GM10266 (cell line): ENCODE data around the gene UCP3.

Experiments used
- DNase-seq: peaks from one replicate; pipeline ENCODE4 v3.0.0; 2012; ENCODE audit errors: extremely low spot score
- TF ChIP-seq, protein P1 (sequence below): IDR thresholded peaks from 2 replicates; pipeline ENCODE4 v1.5.1; 2012; ENCODE audit warnings: mild to moderate bottlenecking, low read depth; ENCODE audit not compliant: control insufficient read depth, insufficient read depth; ENCODE audit errors: missing control alignments

Gene UCP3

DNA sequence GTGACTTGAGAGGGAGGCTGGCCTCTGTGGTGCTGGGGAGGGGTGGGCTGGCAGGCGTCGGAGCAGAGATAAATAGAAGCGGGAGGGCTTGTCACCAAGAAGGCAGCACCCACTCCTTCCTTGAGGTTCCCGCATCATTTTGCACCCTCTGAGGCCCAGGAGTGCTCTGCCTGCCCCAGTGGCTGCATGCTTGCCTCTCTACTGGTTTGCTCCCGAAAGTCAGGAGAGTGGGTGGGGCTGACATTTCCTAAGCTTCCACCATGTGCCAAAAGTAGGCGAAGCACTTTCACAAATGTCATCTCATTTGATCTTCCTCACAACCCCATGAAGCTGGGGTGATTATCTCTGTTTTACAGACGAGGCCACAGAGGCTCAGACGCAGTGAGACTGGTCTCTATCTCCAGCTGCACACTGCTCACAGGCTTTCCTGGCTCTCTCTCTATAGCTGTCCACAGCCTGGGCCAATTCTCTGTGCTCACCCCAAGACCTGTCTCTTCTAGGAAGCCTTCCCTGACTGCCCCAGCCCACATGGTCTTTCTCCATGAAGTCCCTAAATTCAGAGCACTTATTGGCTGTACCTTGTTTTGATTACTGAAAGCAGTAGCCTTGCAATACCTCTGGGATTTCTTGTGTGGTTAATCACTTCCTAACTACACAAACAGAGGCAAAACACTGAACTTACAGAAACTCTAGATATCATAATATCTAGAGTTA is 2.6 kb upstream of the UCP3 start:
- TF ChIP-seq, protein P1, sequence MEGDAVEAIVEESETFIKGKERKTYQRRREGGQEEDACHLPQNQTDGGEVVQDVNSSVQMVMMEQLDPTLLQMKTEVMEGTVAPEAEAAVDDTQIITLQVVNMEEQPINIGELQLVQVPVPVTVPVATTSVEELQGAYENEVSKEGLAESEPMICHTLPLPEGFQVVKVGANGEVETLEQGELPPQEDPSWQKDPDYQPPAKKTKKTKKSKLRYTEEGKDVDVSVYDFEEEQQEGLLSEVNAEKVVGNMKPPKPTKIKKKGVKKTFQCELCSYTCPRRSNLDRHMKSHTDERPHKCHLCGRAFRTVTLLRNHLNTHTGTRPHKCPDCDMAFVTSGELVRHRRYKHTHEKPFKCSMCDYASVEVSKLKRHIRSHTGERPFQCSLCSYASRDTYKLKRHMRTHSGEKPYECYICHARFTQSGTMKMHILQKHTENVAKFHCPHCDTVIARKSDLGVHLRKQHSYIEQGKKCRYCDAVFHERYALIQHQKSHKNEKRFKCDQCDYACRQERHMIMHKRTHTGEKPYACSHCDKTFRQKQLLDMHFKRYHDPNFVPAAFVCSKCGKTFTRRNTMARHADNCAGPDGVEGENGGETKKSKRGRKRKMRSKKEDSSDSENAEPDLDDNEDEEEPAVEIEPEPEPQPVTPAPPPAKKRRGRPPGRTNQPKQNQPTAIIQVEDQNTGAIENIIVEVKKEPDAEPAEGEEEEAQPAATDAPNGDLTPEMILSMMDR = no peak
- peak; percentile 67 for DNase-seq

DNA sequence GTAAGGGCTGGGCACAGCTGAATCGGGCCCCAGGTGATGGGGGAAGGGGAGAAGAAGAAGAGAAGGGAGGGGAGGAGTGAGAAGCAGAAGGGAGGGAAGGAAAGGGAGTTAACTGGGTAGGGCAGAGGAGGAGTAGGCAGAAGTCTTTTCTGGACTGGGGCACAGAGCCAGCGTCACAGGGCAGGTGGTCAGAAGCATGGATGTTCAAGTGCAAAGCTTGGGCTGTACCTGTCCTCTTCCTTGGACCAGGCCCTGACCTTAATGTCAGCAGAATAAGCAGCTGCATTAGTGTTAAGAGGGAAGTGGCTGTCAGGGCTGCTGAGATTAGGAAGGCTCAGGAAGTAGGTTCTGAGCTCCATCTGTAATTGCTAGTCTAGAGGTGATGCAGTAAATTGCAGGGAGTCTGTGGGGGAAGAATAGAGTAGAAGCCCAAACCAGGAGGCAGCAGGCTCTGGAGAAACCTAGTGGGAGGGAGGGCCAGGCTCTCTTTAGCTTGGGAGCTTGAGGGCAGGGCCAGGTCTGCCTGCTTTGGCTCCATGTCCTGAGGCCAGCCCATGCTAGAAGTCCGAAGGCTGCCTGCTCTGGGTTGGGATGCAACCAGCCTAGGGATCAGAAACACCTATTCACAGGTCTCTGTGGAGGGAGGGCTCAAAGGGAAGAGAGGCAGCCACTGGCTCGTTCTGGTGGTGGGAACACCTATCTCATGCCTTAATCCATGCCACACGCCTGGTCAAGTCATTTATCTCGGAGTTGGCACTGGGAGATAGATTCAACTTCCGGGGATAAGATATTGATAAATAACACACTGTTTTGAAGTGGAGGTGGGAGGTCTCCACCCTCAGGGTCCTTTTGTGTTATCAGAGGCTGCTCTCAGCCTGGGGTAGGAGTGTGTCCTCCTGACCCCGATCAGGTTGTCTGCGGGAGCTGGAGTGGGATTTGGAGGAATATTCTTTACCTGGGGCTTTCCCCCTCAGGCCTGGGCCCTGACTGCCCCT is 1.7 kb upstream of the UCP3 start:
- TF ChIP-seq, protein P1 = no peak
- DNase-seq = no peak

DNA sequence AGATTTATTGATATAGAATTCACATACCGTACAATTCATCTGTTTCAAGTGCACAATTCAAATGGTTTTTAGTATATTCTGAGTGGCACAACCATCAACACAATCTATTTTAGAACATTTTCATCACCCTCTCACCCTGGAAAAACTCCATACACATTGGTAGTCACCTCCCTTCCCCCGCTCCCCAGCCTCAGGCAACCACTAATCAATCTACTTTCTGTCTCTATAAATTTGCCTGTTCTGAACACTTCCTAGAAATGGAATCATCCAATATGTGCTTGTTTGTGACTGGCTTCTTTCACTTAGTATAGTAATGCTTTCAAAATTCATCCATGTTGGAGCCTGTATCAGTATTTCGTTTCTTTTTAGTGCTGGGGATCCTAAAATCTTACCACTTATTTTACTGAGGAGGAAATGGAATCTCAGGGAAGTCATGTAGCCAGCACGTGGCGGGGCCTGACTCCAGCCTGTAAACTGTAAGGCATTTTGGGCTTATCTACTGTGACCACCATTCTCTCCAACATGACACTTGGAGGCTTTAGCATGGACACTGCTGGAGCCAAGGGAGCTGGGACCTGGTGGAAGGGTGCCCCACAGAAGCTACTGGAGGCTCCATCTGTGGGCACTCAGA is 905 bp upstream of the UCP3 start:
- TF ChIP-seq, protein P1 = no peak
- DNase-seq = no peak

DNA sequence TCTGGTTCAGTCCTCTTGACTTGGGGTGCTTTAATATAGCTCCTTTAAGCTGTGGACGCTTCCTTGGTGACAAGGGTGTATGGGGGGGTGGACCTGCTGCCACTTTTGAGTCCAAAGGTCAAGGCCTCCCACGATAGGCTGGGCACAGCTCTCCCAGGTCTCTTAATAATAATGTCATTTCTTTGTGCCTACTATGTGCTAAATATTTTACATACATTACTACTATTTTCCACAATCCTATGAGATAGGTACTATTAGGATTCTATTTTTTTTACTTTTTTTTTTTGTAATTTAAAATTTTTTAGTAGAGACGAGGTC is 304 bp upstream of the UCP3 start:
- TF ChIP-seq, protein P1 = no peak
- DNase-seq = no peak

DNA sequence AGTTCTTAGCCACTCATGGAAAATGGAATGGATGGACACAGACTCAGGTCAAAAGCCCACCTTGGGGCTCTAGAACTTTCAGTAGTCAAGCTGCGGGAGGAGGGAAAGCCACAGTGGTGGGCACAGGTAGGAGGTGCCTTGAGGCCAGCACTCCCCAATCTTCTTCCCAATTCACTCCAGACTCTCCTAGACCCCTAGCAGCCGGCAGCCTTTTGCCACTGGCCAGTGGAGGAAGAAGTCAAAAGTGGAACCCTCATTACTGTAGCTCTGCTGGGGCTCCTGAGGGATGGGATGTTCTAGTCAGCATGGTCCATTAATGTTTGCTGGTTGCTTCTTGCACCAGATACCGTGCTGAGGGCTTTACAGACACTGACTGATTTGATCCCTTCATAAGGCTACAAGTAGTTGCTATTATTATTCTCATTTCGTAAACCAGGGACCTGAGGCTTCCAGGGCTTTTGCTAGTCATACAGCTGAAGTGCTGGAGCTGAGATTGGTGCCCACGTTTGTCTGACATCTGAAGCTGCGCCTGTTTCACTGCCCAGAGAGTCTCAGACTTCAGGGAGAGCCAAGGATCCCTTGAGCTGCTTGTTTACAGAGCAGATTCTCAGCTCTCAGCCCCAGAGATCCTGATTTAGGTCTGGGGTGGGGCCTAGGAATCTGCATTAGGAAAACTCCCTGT is 1.1 kb downstream of the UCP3 start:
- TF ChIP-seq, protein P1 = no peak
- DNase-seq = no peak

DNA sequence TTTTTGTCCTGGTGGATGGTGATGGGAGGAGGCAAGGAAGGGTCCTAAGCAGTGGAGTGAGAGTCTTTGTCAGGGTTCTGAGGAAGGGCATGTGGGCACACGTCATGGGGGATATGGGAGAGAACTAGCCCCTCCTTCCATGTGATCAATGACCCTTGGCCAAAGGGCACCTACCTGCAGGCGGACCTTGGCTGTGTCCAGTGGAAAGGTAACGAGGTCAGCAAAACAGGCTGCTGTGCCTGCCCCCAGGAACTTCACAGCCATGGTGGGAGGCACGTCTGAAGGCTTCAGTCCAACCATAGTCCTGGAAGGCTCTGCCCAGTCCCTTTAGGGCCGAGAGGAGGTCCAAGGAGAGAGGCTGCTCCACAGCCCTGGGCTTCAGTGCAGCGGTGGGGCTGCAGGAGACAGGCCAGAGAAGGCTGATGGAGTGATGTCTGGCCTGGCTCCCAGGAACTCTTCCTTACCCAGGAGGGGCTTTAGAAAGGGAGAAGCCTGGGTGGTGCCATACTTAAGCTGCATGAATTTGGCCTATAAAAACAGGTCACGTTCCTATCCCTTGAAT is 2.1 kb downstream of the UCP3 start:
- DNase-seq = no peak
- TF ChIP-seq, protein P1 = no peak
